SK-N-SH (cell line): ENCODE results near the gene CHMP1A. TPM values are rescaled to one million over a fixed set of nuclear protein-coding genes. Genes with fewer than 3 reads are reported as not detected.

ENCODE experiments used
- CTCF ChIA-PET: fragments of 300-600, 350-600 bp; formaldehyde crosslinking; extraction: SDS; loops from one replicate; lab custom pipeline; 2021; lab: Yijun Ruan, JAX
- POLR2A ChIA-PET: fragments of 350-600 bp; sonication (Branson Sonifier 250); formaldehyde crosslinking; extraction: SDS; loops from one replicate; lab custom pipeline; 2020; ENCODE audit warnings: antibody characterized with exemption, inconsistent platforms; lab: Yijun Ruan, JAX
- DNase-seq: peaks from one replicate; pipeline ENCODE4 v3.0.0; 2012
- H2AFZ ChIP-seq: fragments of 200-600 bp; sonication (generic); 2 replicates; pipeline ENCODE4 v1.8.1; 2016; ENCODE audit warnings: antibody characterized with exemption, mild to moderate bottlenecking, low read depth
- H3F3A ChIP-seq: fragments of 200-600 bp; sonication (generic); replicated peaks from 2 replicates; pipeline ENCODE3; 2016; ENCODE audit warnings: antibody characterized with exemption, mild to moderate bottlenecking; ENCODE audit not compliant: insufficient read depth
- H3K27ac ChIP-seq, 2 experiments: fragments of 200-500 bp in 1 of 2; fragments of 200-600 bp in 1 of 2; sonication (Bioruptor generic) in 1 of 2; sonication (generic), shearing (Covaris generic) in 1 of 2; 2 replicates each; pipeline versions ENCODE4 v1.5.1 to v1.6.1; 2014 to 2016; ENCODE audit warnings: low read depth in 2 of 2, inconsistent platforms in 1 of 2, low read length in 1 of 2, mild to moderate bottlenecking in 1 of 2, mixed read lengths in 1 of 2
- H3K27me3 ChIP-seq: fragments of 200-600 bp; sonication (generic), shearing (Covaris generic); 2 replicates; pipeline ENCODE4 v1.6.1; 2016; ENCODE audit warnings: mixed run types; ENCODE audit not compliant: insufficient read depth
- H3K36me3 ChIP-seq, 2 experiments: fragments of 200-500 bp in 1 of 2; fragments of 200-600 bp in 1 of 2; sonication (Bioruptor generic) in 1 of 2; sonication (generic) in 1 of 2; replicated peaks in 1 of 2; 2 replicates each; pipeline versions ENCODE3 to v1.5.1; 2014 to 2016; ENCODE audit warnings: low read length in 1 of 2, mild to moderate bottlenecking in 1 of 2; ENCODE audit not compliant: insufficient read depth in 2 of 2, control insufficient read depth in 1 of 2
- H3K4me1 ChIP-seq, 2 experiments: fragments of 200-500 bp in 1 of 2; fragments of 200-600 bp in 1 of 2; sonication (Bioruptor generic) in 1 of 2; sonication (generic), shearing (Covaris generic) in 1 of 2; 2 replicates each; pipeline versions ENCODE4 v1.5.1 to v1.6.1; 2014 to 2016; ENCODE audit warnings: low read depth in 1 of 2, low read length in 1 of 2, mixed run types in 1 of 2; ENCODE audit not compliant: insufficient read depth in 2 of 2, control insufficient read depth in 1 of 2
- H3K4me2 ChIP-seq: fragments of 200-600 bp; sonication (generic), shearing (Covaris generic); 2 replicates; pipeline ENCODE4 v1.6.1; 2017; ENCODE audit warnings: mixed run types
- H3K4me3 ChIP-seq, 2 experiments: fragments of 200-500 bp in 1 of 2; fragments of 200-600 bp in 1 of 2; sonication (Bioruptor generic) in 1 of 2; sonication (generic), shearing (Covaris generic) in 1 of 2; 2 replicates each; pipeline versions ENCODE4 v1.5.1 to v1.8.1; 2014 to 2016; ENCODE audit warnings: low read depth in 2 of 2, inconsistent platforms in 1 of 2, low read length in 1 of 2, mild to moderate bottlenecking in 1 of 2, mixed read lengths in 1 of 2, moderate library complexity in 1 of 2
- H3K79me2 ChIP-seq: fragments of 200-600 bp; sonication (generic); 2 replicates; pipeline ENCODE4 v1.8.1; 2017; ENCODE audit warnings: mild to moderate bottlenecking; ENCODE audit not compliant: insufficient read depth
- H3K9ac ChIP-seq: fragments of 200-600 bp; sonication (generic); 2 replicates; pipeline ENCODE4 v1.6.1; 2017; ENCODE audit warnings: mixed run types
- H3K9me2 ChIP-seq: fragments of 200-600 bp; sonication (generic); 2 replicates; pipeline ENCODE4 v1.6.1; 2017; ENCODE audit warnings: mixed run types
- H3K9me3 ChIP-seq: fragments of 200-600 bp; sonication (generic); 2 replicates; pipeline ENCODE4 v1.6.1; 2017; ENCODE audit warnings: mixed run types, mild to moderate bottlenecking, moderate library complexity
- H4K20me1 ChIP-seq: fragments of 200-600 bp; sonication (generic); 2 replicates; pipeline ENCODE4 v1.6.1; 2017; ENCODE audit warnings: mild to moderate bottlenecking, mixed run types; ENCODE audit not compliant: insufficient read depth
- EP300 ChIP-seq, 2 experiments: IDR thresholded peaks; 2 replicates each; pipeline versions ENCODE4 v1.4.0 to v1.6.1; 2012; ENCODE audit warnings: borderline replicate concordance in 1 of 2, low read depth in 1 of 2, low read length in 1 of 2
- EZH2phosphoT487 ChIP-seq: fragments of 200-600 bp; sonication (generic); IDR thresholded peaks from 2 replicates; pipeline ENCODE4 v1.6.1; 2017; ENCODE audit warnings: low read depth, mixed run types, mild to moderate bottlenecking, antibody characterized with exemption, moderate library complexity, borderline replicate concordance
- FOSL2 ChIP-seq: IDR thresholded peaks from 2 replicates; pipeline ENCODE4 v1.4.0; 2012; ENCODE audit warnings: low read depth, mild to moderate bottlenecking, moderate library complexity, borderline replicate concordance
- GABPA ChIP-seq: IDR thresholded peaks from 2 replicates; pipeline ENCODE4 v1.4.0; 2012; ENCODE audit warnings: low read depth, mild to moderate bottlenecking
- JUND ChIP-seq: IDR thresholded peaks from 2 replicates; pipeline ENCODE4 v1.4.0; 2012
- MAX ChIP-seq: IDR thresholded peaks from 2 replicates; pipeline ENCODE4 v1.4.0; 2012; ENCODE audit warnings: low read depth
- MEF2A ChIP-seq: IDR thresholded peaks from 2 replicates; pipeline ENCODE4 v1.4.0; 2012; ENCODE audit warnings: low read depth, borderline replicate concordance
- MXI1 ChIP-seq: IDR thresholded peaks from 2 replicates; pipeline ENCODE4 v1.6.1; 2012; ENCODE audit warnings: mild to moderate bottlenecking, low read depth, low read length, improper control_type of control experiment
- NFIC ChIP-seq: IDR thresholded peaks from 2 replicates; pipeline ENCODE4 v1.4.0; 2012; ENCODE audit warnings: borderline replicate concordance
- RAD21 ChIP-seq: IDR thresholded peaks from 2 replicates; pipeline ENCODE4 v1.6.1; 2012; ENCODE audit warnings: mild to moderate bottlenecking, low read length
- RCOR1 ChIP-seq: fragments of 150-350 bp; IDR thresholded peaks from 2 replicates; pipeline ENCODE4 v1.6.1; 2017; ENCODE audit warnings: antibody characterized with exemption, low read length
- RXRA ChIP-seq: IDR thresholded peaks from 2 replicates; pipeline ENCODE4 v1.4.0; 2012; ENCODE audit warnings: low read depth, mild to moderate bottlenecking, borderline replicate concordance
- SIN3A ChIP-seq: IDR thresholded peaks from 2 replicates; pipeline ENCODE4 v1.6.1; 2012; ENCODE audit warnings: low read depth, mild to moderate bottlenecking, low read length, moderate library complexity, borderline replicate concordance
- SMC3 ChIP-seq: IDR thresholded peaks from 2 replicates; pipeline ENCODE4 v1.6.1; 2012; ENCODE audit warnings: low read depth, low read length, improper control_type of control experiment
- TAF1 ChIP-seq: IDR thresholded peaks from 2 replicates; pipeline ENCODE4 v1.6.1; 2012; ENCODE audit warnings: low read depth, mild to moderate bottlenecking, low read length, moderate library complexity, borderline replicate concordance
- TCF12 ChIP-seq: IDR thresholded peaks from 2 replicates; pipeline ENCODE4 v1.4.0; 2012
- TEAD4 ChIP-seq: IDR thresholded peaks from 2 replicates; pipeline ENCODE4 v1.4.0; 2012; ENCODE audit warnings: mild to moderate bottlenecking, borderline replicate concordance; ENCODE audit not compliant: insufficient read depth
- YY1 ChIP-seq: IDR thresholded peaks from 2 replicates; pipeline ENCODE4 v1.4.0; 2012; ENCODE audit warnings: low read depth, mild to moderate bottlenecking
- WGBS: methylation state at CpG from one replicate; pipeline ENCODE4 v1.1.6; 2017; ENCODE audit warnings: low lambda C conversion rate; 5-methylcytosine and 5-hydroxymethylcytosine counted together
- polyA plus RNA-seq, 3 experiments: library from polyadenylated mRNA; depleted of rRNA; stranded (reverse); fragments of >200 nt; gene quantifications; 2 replicates each; pipeline ENCODE4 v1.2.3, GENCODE V29; 2012
- TF ChIP-seq, protein P1 (sequence below): fragments of 150-350 bp; IDR thresholded peaks from 2 replicates; pipeline ENCODE4 v1.6.1; 2017; ENCODE audit warnings: antibody characterized with exemption, low read length, low read depth, borderline replicate concordance
- TF ChIP-seq, protein P2 (sequence below): fragments of 200-600 bp; sonication (generic); IDR thresholded peaks from 2 replicates; pipeline ENCODE4 v1.6.1; 2017; ENCODE audit warnings: antibody characterized with exemption, mild to moderate bottlenecking, moderate library complexity

CHMP1A gene
- polyA plus RNA-seq, 1 of the 3 experiments (the other 2 are of a cell fraction): 138 TPM

GRCh38 chr16:89600956-89601355, 56.6 kb downstream of the CHMP1A start:
- 92% methylated on average over 5 of the region's 8 CpGs for WGBS
- no peaks in the 10 kb centered on the region for H3K79me2 ChIP-seq
- no peak overlapping the region for H2AFZ ChIP-seq
- no peaks in the 10 kb centered on the region for H3K36me3 ChIP-seq
- no peaks in the 10 kb centered on the region for H4K20me1 ChIP-seq
- no peak overlapping the region for H3K27ac ChIP-seq
- CTCF ChIA-PET: interaction anchor here (0.9 to 2.1 kb wide), 2 partner anchors 14 to 43 kb away, joined by 3 to 15 read pairs; partner anchors contain the start of gene DPEP1
- H3K9me2 ChIP-seq: no peaks in the 10 kb centered on the region
- TF ChIP-seq TAF1: no peak
- TF ChIP-seq EZH2phosphoT487: no peak
- no peak for TF ChIP-seq EP300 (IDR thresholded peaks at IDR 0.05; ENCODE audit: borderline replicate concordance in 1 of 2, low read depth in 1 of 2, low read length in 1 of 2)
- no peak for TF ChIP-seq RXRA
- TF ChIP-seq SIN3A: no peak
- TF ChIP-seq MEF2A: no peak
- no peak for TF ChIP-seq MXI1
- no peak for TF ChIP-seq TCF12
- no peak for TF ChIP-seq JUND
- TF ChIP-seq RAD21: no peak
- no peak for TF ChIP-seq NFIC
- TF ChIP-seq MAX: no peak
- TF ChIP-seq, protein P1, sequence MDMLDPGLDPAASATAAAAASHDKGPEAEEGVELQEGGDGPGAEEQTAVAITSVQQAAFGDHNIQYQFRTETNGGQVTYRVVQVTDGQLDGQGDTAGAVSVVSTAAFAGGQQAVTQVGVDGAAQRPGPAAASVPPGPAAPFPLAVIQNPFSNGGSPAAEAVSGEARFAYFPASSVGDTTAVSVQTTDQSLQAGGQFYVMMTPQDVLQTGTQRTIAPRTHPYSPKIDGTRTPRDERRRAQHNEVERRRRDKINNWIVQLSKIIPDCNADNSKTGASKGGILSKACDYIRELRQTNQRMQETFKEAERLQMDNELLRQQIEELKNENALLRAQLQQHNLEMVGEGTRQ: no peak
- TF ChIP-seq SMC3: no peak
- TF ChIP-seq, protein P2, sequence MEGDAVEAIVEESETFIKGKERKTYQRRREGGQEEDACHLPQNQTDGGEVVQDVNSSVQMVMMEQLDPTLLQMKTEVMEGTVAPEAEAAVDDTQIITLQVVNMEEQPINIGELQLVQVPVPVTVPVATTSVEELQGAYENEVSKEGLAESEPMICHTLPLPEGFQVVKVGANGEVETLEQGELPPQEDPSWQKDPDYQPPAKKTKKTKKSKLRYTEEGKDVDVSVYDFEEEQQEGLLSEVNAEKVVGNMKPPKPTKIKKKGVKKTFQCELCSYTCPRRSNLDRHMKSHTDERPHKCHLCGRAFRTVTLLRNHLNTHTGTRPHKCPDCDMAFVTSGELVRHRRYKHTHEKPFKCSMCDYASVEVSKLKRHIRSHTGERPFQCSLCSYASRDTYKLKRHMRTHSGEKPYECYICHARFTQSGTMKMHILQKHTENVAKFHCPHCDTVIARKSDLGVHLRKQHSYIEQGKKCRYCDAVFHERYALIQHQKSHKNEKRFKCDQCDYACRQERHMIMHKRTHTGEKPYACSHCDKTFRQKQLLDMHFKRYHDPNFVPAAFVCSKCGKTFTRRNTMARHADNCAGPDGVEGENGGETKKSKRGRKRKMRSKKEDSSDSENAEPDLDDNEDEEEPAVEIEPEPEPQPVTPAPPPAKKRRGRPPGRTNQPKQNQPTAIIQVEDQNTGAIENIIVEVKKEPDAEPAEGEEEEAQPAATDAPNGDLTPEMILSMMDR: no peak
- TF ChIP-seq YY1: no peak
- no peak for TF ChIP-seq TEAD4
- no peak for TF ChIP-seq FOSL2
- TF ChIP-seq GABPA: no peak
- no peak for TF ChIP-seq RCOR1
- H3K4me2 ChIP-seq: no peak overlapping the region
- DNase-seq: no peak
- no peaks in the 10 kb centered on the region for H3K9me3 ChIP-seq
- peaks cover 15% of the 10 kb centered on the region for H3F3A ChIP-seq
- POLR2A ChIA-PET: no interaction called here
- H3K4me1 ChIP-seq: peaks cover 13 to 14% of the 10 kb centered on the region in 2 experiments; a peak in 3 of 4 replicates
- H3K4me3 ChIP-seq: no peak overlapping the region
- H3K9ac ChIP-seq: no peak overlapping the region
- H3K27me3 ChIP-seq: no peaks in the 10 kb centered on the region
